Measurements from ENCODE around the gene RAB6B.

Gene RAB6B

GRCh38 chr3:133880886-133881455, 14.7 kb downstream of the RAB6B start:
- DNase-seq: no peak

DNA sequence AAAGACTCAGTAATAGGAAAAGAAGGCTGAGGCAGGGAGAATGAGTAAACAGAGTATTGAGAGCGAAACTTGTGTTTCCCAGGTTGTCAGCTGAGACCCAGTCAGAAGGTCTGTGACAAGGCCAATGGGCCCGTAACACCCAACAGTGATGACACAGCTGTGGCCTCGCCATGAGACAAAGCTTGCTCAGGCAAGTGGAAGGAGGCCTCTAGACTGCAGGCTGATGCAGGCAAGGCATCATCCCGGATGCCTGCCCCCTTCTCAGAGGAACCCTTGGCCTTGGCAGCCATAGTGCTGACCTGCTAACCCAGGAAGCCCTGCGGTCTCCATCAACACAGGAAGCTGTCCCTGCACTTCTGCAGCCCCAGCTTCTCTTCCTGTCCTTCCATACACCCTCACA, 15.4 kb downstream of the RAB6B start:
- DNase-seq: no peak

DNA sequence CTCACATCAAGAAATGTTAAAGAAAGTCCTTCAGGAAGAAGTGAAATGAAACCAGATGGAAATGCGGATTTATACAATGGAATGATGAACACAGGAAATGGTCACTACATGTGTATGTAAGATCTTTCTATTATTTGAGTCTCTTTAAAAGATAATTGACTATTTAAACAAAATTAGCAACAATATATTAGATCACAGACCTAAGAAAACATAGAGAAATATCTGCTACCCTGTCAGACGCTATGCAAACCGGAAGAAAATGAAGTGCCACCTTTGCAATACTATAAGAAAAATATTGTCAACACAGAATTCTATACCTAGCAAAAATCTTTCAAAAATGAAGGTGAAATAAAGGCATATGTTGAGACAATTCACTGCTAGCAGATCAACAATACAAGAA, 17.2 kb downstream of the RAB6B start:
- DNase-seq: no peak

- DNase-seq: no peak
Observed at GRCh38 chr3:133877221-133877620, 18.5 kb downstream of the RAB6B start.

DNA sequence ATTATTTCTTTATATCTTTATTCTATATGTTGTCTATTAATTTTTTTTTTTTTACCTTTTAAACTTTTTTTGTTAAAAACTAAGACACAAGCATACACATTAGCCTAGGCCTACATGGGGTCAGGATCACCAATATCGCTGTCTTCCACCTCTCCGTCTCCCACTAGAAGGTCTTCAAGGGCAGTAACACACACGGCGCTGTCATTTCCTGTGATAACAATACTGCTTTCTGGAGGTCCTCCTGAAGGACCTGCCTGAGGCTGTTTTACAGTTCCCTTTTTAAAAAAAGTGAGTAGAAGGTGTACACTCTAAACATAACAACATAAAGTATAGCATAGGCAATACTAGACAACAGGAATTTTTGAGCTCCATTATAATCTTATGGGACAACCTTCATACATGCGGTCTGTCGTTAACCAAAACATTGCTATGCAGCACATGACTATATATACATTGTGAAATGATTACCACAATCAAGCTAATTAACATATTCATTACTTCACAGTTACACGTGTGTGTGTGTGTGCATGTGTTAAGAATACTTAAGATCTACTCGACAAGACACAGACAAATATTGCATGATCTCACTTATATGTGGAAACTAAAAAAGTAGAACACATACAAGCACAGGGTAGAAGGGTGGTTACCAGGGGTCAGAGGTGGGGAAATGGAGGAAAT, 20.8 kb downstream of the RAB6B start:
- DNase-seq: no peak

DNA sequence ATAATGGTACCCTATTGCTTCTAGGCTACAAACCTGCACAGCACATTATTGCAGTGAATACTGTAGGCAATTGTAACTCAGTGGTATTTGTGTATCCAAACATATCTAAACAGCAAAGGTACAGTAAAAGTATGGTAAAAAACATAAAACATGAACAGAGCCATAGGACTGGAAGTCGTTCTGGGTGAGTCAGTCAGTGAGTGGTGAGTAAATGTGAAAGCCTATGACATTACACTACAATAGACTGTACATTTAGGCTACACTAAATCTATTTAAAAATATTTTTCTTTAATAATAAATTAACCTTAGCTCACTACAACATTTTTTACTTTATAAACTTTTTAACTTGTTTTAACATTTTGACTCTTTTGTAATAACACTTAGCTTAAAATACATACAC, 21.3 kb downstream of the RAB6B start:
- no peak for DNase-seq

- DNase-seq: no peak
Observed at GRCh38 chr3:133872781-133873180, 22.9 kb downstream of the RAB6B start.

- no peak for DNase-seq
Observed at GRCh38 chr3:133872161-133872560, 23.5 kb downstream of the RAB6B start.

DNA sequence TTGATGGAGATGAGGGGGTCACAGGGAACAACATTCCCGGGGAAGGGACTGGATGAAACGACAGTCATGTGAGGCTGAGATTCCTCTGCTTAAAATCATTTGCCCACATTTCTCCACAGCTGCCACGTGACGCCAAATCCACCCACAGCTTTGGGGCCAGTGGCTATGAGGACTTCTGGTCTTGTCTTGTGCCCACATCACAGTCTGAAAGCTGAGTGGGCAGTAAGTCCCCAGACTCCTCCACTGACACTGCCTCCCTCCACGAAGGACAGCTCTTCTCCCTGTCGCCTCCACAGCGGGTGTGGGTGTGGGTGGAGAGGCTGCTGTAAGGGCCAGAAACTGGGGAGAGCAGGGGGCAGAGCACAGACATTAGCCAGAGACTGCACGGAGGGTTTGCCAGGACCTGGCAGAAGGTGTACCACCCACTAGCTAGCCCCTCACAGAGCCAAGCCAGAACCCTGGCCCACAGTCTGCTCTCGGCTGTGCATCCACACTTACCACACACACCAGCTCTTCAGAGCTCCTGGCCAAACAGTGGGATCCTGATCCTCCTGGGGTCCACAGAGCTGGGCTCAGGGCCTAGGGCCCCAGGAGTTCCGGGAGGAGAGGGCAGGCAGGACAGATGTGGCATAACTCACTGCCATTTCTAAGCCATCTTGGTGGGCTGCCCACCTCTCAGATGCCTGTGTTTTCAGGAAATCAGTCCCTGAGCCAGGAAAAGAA, 24.2 kb downstream of the RAB6B start:
- peak in 1 of 2 donors; percentile 35 for DNase-seq

GRCh38 chr3:133870822-133871221, 24.9 kb downstream of the RAB6B start:
- no peak for DNase-seq

DNA sequence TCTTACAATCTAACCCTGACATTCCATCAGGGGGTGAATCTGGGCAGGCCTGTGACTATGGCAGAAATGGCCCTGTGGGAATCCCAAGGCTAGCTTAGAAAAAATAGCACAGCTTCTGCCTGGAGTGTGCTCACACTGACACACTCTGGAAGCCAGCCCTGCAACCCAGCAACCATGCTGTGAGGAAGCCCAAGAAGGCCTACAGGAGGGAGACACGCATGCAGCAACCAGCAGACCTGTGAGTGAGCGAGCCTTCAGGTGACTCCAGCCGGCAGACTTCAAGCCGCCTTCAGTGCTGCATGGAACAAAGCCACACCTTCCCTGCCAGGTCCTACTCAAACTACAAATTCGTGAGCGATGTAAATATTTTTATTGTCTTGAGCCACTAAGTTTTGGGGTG, 26.1 kb downstream of the RAB6B start:
- no peak for DNase-seq

DNA sequence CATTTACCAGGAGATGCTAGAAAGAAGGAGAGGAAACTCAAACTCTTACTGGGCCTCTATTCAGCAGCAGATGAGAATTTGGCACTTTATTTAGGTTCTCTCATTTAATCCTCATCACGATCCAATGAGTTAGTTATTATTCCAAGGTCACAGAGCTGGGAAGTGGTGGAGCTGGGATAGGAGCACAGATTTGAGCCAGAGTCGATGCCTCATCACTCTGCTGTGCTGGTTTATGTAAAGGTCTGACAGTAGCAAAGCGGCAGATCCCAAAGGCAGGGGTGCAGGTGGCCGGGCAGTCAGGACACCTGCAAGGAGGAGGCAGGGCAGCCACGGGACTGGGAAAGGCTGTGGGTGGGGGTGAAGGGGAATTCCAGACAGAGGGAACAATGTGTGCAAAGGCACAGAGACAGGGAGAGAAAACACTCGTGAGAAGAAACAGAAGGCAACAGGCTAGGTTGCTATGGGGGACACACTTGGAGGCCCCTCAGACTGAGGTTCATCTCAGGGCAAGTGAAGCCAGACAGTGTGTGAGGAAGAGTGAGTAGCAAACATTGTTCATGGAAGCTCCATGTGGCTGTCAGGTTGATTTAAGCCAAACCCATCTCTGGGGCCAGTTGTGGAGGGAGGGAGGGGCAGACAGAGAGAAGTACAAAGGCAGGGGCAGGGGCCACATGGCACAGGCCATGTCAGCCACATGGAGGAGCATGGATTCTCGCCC, 26.8 kb downstream of the RAB6B start:
- DNase-seq: no peak

- DNase-seq: no peak
Observed at GRCh38 chr3:133868186-133868585, 27.5 kb downstream of the RAB6B start.

DNA sequence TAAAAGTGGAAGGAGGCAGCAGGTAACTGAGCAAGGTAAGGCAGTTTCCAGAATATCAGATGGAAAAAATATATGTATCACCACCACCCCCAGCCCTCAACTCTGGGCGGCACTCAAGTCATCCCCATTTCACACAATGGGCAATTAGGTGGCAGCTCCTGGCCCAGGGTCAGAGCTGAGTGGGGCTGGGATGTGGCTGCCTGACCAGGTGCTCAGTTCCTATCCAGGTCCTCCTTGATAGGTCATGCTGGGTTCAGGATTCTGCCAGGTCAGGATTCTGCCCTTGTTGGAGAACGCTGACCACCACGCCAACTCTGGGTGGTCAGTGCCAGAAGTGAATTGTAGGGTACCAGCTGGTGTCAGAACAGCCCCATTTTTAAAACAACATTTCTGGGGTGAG, 29.5 kb downstream of the RAB6B start:
- no peak for DNase-seq

GRCh38 chr3:133865136-133865855, 30.4 kb downstream of the RAB6B start:
- DNase-seq: no peak

GRCh38 chr3:133864616-133865015, 31.1 kb downstream of the RAB6B start:
- no peak for DNase-seq

DNA sequence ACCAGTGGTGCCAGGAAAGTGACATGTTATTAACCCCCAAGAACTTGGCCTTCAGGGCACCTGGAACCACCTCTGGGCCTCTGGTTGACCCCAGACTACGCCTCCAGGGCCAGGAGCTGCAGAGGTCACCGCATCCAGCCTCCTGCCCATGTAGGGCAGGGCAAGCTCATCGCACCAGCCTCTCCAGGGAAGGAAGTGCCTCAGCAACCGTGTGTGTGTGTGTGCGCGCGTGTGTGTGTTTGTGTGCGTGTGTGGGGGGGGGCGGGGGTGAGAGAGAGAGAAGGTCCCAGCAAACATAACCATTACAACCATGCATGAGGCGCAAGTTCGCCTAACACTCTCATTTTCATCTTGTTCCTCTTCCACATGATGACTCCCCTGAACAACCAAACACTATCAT, 31.8 kb downstream of the RAB6B start:
- no peak for DNase-seq

- no peak for DNase-seq
Observed at GRCh38 chr3:133862161-133862560, 33.5 kb downstream of the RAB6B start.

DNA sequence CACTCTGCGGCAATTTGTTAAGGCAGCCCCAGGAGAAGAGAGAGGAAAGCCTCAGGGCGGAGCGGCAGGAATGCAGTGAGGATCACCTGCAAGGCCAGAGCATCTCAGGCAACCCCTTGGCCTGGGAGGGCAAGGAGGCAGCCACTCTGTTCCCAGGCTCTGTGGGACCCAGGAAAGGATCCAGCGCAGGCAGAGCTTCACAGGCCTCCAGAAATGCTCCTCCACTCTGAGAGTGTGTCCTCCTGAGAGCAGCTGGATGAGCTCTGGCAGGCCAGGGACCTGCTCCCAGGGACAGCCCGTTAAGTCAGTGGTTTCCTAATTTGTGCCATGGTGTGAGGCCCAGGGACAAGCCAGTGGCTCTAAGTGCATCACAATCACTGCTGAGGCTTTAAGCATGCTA, 35.2 kb downstream of the RAB6B start:
- DNase-seq: no peak

- DNase-seq: no peak
Observed at GRCh38 chr3:133859381-133860234, 36.1 kb downstream of the RAB6B start.

DNA sequence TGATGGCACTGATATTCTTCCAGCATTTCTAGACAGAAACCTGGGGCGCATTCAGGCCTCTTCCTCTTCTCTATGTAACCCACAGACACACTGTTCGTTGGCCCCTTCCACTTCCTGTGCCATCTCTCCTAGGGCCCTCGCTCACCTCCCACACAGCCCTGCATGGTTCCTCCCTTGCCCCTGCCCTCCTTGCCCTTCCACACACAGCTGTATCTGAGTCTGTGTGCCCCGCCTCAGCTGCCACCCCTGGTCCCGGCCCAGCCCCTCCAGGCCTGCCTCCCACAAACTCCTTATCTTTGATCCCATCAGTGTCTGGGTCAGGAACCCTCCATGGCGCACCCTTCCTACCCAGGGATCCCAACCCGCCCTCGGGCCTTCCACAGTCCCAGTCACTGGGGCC, 37.9 kb downstream of the RAB6B start:
- DNase-seq: peak; percentile 12 to 39

- DNase-seq: no peak
Observed at GRCh38 chr3:133856316-133856715, 39.4 kb downstream of the RAB6B start.
